ENCODE measurements around the gene SPP2. TPM values are rescaled to one million over a fixed set of nuclear protein-coding genes. Genes with fewer than 3 reads are reported as not detected.

The SPP2 gene
- total and polyA plus RNA-seq, 2 experiments from 2014 or later = not detected

DNA sequence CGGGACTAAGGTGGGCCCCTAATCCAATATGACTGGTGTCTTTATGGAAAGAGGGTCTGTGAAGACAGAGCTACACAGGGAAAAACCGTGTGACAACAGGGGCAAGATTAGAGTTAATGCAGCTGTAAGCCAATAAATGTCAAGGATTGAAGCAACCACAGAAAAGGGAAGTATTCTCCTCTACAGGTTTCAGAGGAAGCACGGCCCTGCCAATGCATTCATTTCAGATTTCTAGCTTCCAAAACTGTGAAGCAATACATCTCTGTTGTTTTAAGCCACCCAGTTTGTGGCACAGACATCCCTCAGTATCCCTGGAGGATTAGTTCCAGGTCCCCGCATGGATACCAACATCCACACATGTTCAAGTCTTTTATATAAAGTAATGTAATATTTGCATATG is 48.8 kb downstream of the SPP2 start:
- H3K9ac ChIP-seq = no peak overlapping the region
- 45 to 49% methylated on average over 4 of the region's 4 CpGs for WGBS, 2 experiments (ENCODE audit: low coverage in 1 of 2, low lambda C conversion rate in 2 of 2, missing lambda C conversion rate in 2 of 2)

DNA sequence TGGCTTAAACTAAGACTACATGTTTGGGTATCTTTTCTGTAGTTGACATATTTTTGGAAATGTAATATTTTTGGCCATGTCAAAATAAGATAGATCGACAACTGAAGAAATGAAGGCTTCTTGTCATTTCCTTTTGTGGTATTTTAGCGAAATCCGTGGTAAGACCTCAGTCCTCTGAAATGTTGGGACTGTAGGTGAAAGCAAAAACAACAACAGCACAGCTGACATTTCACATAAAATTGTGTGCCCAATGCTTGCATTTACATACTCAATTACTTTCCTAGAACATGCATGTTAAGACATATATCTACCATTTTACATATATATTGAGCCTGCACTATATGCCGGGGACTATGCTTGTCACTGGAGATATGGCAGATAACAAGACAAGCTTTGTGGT is 50.2 kb downstream of the SPP2 start:
- Histone ChIP-seq H3K79me2 (ENCODE audit: insufficient read depth) (no peaks in the 10 kb centered on the region), H3K4me3 (no peak overlapping the region), H3F3A (ENCODE audit: insufficient read depth) (no peaks in the 10 kb centered on the region), H3K27ac (no peak overlapping the region), H3K9me3 (ENCODE audit: low read depth) (no peaks in the 10 kb centered on the region), H4K20me1 (ENCODE audit: insufficient read depth) (no peaks in the 10 kb centered on the region), H2AFZ (no peak overlapping the region), H3K9ac (no peak overlapping the region), H3K4me1 (ENCODE audit: insufficient read depth) (no peaks in the 10 kb centered on the region), H3K4me2 (ENCODE audit: unreplicated experiment) (no peak overlapping the region), H3K9me2 (ENCODE audit: insufficient read depth) (no peaks in the 10 kb centered on the region), H3K27me3 (replicated peaks; ENCODE audit: insufficient read depth) (peaks cover 9% of the 10 kb centered on the region), H3K36me3 (ENCODE audit: low read depth) (no peaks in the 10 kb centered on the region)
- no peak for DNase-seq
- TF ChIP-seq EZH2 (IDR thresholded peaks at IDR 0.05; ENCODE audit: insufficient read depth, poor library complexity, severe bottlenecking) = no peak
- TF ChIP-seq EZH2phosphoT487 (IDR thresholded peaks at IDR 0.05; ENCODE audit: insufficient read depth, low read depth) = no peak
- in situ Hi-C loops (cut with MboI) = no loop called here
- WGBS, 2 experiments (ENCODE audit: low coverage in 1 of 2, low lambda C conversion rate in 2 of 2, missing lambda C conversion rate in 2 of 2) = 79% methylated on average over 4 of the region's 4 CpGs

More for the DNA sequence above, 48.8 kb downstream of the SPP2 start:
- no peaks in the 10 kb centered on the region for H4K20me1 ChIP-seq (ENCODE audit: insufficient read depth)
- H3K9me3 ChIP-seq (ENCODE audit: low read depth) = no peaks in the 10 kb centered on the region
- H3K9me2 ChIP-seq (ENCODE audit: insufficient read depth) = no peaks in the 10 kb centered on the region
- H3K4me1 ChIP-seq (ENCODE audit: insufficient read depth) = no peaks in the 10 kb centered on the region
- no peak for TF ChIP-seq EZH2 (IDR thresholded peaks at IDR 0.05; ENCODE audit: insufficient read depth, poor library complexity, severe bottlenecking)
- TF ChIP-seq EZH2phosphoT487 (IDR thresholded peaks at IDR 0.05; ENCODE audit: insufficient read depth, low read depth) = no peak
- no peak overlapping the region for H2AFZ ChIP-seq
- no peak overlapping the region for H3K27ac ChIP-seq
- H3K4me2 ChIP-seq (ENCODE audit: unreplicated experiment) = no peak overlapping the region
- no peak overlapping the region for H3K4me3 ChIP-seq
- in situ Hi-C loops (cut with MboI) = no loop called here
- H3K79me2 ChIP-seq (ENCODE audit: insufficient read depth) = no peaks in the 10 kb centered on the region
- H3F3A ChIP-seq (ENCODE audit: insufficient read depth) = no peaks in the 10 kb centered on the region
- no peak for DNase-seq
- no peaks in the 10 kb centered on the region; the same call in none of the 2 replicates for H3K27me3 ChIP-seq (replicated peaks; ENCODE audit: insufficient read depth)
- H3K36me3 ChIP-seq (ENCODE audit: low read depth) = no peaks in the 10 kb centered on the region

DNA sequence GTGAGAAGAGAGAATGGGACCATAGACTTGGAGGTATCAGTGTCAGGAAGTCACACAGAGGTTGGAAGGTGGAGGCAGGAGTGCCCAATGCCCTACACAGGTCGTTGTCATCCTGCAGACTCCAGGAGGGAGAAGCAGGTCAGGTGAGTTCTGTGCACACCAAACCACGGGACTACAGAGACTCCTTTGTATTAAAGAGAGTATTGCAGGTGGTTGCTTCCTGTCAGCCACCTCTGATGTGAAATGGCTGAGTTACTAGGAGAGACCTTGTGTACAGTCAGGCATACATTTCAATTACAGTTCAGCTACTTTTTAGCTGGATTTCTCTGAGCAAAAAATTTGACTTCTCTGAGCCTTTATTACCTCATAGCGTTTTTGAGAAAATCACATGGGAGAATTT is 51.6 kb downstream of the SPP2 start:
- no peaks in the 10 kb centered on the region for H3K79me2 ChIP-seq (ENCODE audit: insufficient read depth)
- TF ChIP-seq EZH2phosphoT487 (IDR thresholded peaks at IDR 0.05; ENCODE audit: insufficient read depth, low read depth) (no peak), EZH2 (IDR thresholded peaks at IDR 0.05; ENCODE audit: insufficient read depth, poor library complexity, severe bottlenecking) (no peak)
- no peak overlapping the region for H3K27ac ChIP-seq
- WGBS, 2 experiments (ENCODE audit: low coverage in 1 of 2, low lambda C conversion rate in 2 of 2, missing lambda C conversion rate in 2 of 2) = 46 to 61% methylated on average over 3 of the region's 3 CpGs
- DNase-seq = no peak
- no peaks in the 10 kb centered on the region for H3K36me3 ChIP-seq (ENCODE audit: low read depth)
- no peaks in the 10 kb centered on the region for H3K4me1 ChIP-seq (ENCODE audit: insufficient read depth)
- no peak overlapping the region for H3K4me2 ChIP-seq (ENCODE audit: unreplicated experiment)
- H3K27me3 ChIP-seq (replicated peaks; ENCODE audit: insufficient read depth) = peaks cover 9% of the 10 kb centered on the region
- H3K9me3 ChIP-seq (ENCODE audit: low read depth) = no peaks in the 10 kb centered on the region
- no peak overlapping the region for H3K4me3 ChIP-seq
- H3K9ac ChIP-seq = no peak overlapping the region
- in situ Hi-C loops (cut with MboI) = no loop called here
- no peak overlapping the region for H2AFZ ChIP-seq
- H3K9me2 ChIP-seq (ENCODE audit: insufficient read depth) = no peaks in the 10 kb centered on the region
- no peaks in the 10 kb centered on the region for H4K20me1 ChIP-seq (ENCODE audit: insufficient read depth)
- H3F3A ChIP-seq (ENCODE audit: insufficient read depth) = no peaks in the 10 kb centered on the region

DNA sequence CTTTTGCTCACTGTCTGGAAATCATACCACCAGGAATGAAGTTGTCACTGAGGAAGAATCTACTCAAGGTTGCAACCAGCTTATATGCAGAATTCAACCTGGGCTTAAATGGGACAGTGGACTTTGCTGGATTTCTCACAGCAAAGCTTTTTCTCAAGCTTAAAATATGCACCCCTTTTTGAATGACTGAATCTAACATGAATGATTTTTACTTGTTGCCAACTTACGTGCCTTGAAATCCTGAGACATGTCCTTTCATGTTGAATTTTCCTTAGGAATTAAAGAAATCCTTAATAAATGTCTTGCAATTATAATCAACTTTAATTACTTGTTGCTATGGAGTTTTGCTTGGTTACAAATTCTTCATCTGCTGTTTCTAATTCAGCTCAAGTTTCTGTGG is 57.4 kb downstream of the SPP2 start:
- H3F3A ChIP-seq (ENCODE audit: insufficient read depth) = peaks cover 18% of the 10 kb centered on the region
- no peak overlapping the region for H3K4me3 ChIP-seq
- no peak overlapping the region for H3K27ac ChIP-seq
- H4K20me1 ChIP-seq (ENCODE audit: insufficient read depth) = no peaks in the 10 kb centered on the region
- no peaks in the 10 kb centered on the region for H3K9me3 ChIP-seq (ENCODE audit: low read depth)
- H3K4me1 ChIP-seq (ENCODE audit: insufficient read depth) = peaks cover 13% of the 10 kb centered on the region
- H3K9me2 ChIP-seq (ENCODE audit: insufficient read depth) = no peaks in the 10 kb centered on the region
- no peak overlapping the region for H3K9ac ChIP-seq
- no peak overlapping the region for H3K4me2 ChIP-seq (ENCODE audit: unreplicated experiment)
- DNase-seq = peak; percentile 4
- H3K36me3 ChIP-seq (ENCODE audit: low read depth) = no peaks in the 10 kb centered on the region
- peaks cover 9% of the 10 kb centered on the region for H3K27me3 ChIP-seq (replicated peaks; ENCODE audit: insufficient read depth)
- TF ChIP-seq EZH2phosphoT487 (IDR thresholded peaks at IDR 0.05; ENCODE audit: insufficient read depth, low read depth) (no peak), EZH2 (IDR thresholded peaks at IDR 0.05; ENCODE audit: insufficient read depth, poor library complexity, severe bottlenecking) (no peak)
- in situ Hi-C loops (cut with MboI) = no loop called here
- 44 to 50% methylated on average over 1 of the region's 1 CpG for whole genome bisulfite sequencing, 2 experiments (ENCODE audit: low coverage in 1 of 2, low lambda C conversion rate in 2 of 2, missing lambda C conversion rate in 2 of 2)
- no peak overlapping the region for H2AFZ ChIP-seq
- no peaks in the 10 kb centered on the region for H3K79me2 ChIP-seq (ENCODE audit: insufficient read depth)

DNA sequence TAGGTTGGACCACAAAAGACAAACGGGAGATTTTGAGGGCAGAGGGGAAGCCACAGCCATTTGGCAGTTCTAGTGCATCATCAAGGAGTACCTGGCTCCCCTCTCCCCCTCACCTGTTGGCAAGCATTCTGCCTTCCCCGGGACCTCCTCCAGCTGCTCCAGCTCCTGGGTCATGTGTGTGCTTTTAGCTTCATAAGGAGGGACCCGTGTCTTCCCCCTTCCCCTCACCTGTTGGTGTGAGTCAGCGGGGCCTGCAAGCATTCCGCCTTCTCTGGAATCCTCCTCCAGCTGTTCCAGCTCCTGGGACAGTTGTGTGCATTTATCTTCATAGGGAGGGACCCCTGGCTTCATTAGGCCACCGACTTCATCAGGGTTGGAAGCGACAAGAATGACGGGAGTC is 58.8 kb downstream of the SPP2 start:
- 74 to 82% methylated on average over 8 of the region's 8 CpGs for WGBS, 2 experiments (ENCODE audit: low coverage in 1 of 2, low lambda C conversion rate in 2 of 2, missing lambda C conversion rate in 2 of 2)
- no peak for TF ChIP-seq EZH2phosphoT487 (IDR thresholded peaks at IDR 0.05; ENCODE audit: insufficient read depth, low read depth)
- TF ChIP-seq EZH2 (IDR thresholded peaks at IDR 0.05; ENCODE audit: insufficient read depth, poor library complexity, severe bottlenecking) = no peak
- DNase-seq = no peak
- H3K79me2 ChIP-seq (ENCODE audit: insufficient read depth) = no peaks in the 10 kb centered on the region
- H3K9me3 ChIP-seq (ENCODE audit: low read depth) = no peaks in the 10 kb centered on the region
- H3K36me3 ChIP-seq (ENCODE audit: low read depth) = no peaks in the 10 kb centered on the region
- peaks cover 9% of the 10 kb centered on the region for H3K27me3 ChIP-seq (replicated peaks; ENCODE audit: insufficient read depth)
- H3K4me2 ChIP-seq (ENCODE audit: unreplicated experiment) = no peak overlapping the region
- no peak overlapping the region for H3K4me3 ChIP-seq
- H3K9me2 ChIP-seq (ENCODE audit: insufficient read depth) = no peaks in the 10 kb centered on the region
- in situ Hi-C loops (cut with MboI) = no loop called here
- no peak overlapping the region for H2AFZ ChIP-seq
- peaks cover 19% of the 10 kb centered on the region for H3F3A ChIP-seq (ENCODE audit: insufficient read depth)
- peaks cover 13% of the 10 kb centered on the region for H3K4me1 ChIP-seq (ENCODE audit: insufficient read depth)
- no peak overlapping the region for H3K9ac ChIP-seq
- no peaks in the 10 kb centered on the region for H4K20me1 ChIP-seq (ENCODE audit: insufficient read depth)
- no peak overlapping the region for H3K27ac ChIP-seq

Data from GM23248 (cell line).